ENCODE data around the gene ZDHHC22.
A peak's percentile ranks its signal among the peaks of the same experiment; 100 is the strongest.

ZDHHC22 gene

DNA sequence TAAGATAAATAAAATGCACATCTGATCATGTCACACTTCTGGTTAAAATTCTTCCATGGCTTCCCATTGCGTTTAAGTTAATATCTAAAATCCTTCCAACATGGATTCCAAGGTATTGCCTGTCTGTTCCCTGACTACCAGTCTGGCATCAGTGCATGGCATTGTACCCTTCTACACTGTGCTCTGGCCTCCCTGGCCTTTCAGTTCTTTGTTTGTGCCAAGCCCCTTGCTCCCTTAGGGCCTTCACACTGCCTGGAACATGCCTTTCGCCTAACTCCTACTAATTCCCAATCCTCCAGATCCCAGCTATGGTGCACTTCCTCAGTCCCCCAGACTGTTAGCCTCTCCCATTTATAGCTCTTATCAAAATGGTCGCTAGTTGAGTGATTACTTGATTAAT is 37.2 kb downstream of the ZDHHC22 start:
- no peak for DNase-seq (ENCODE audit: low read depth in 2 of 2)

DNA sequence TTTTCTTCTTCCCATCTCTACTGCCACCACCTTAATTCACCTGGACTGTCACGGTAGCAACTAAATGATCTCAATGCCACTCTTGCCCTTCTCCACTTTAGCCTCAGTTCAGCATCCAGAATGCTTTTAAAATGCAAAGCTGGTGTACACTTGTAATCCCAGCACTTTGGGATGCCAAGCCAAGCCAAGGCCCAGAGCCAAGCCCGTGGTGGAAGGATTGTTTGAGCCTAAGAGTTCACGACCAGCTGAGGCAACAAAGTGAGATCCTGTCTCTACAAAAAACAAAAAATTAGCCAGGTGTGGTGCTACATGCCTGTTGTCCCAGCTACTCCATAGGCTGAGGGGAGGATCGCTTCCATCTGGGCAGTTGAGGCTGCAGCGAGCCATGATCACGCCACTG is 37.6 kb downstream of the ZDHHC22 start:
- DNase-seq (ENCODE audit: low read depth in 2 of 2): no peak

DNA sequence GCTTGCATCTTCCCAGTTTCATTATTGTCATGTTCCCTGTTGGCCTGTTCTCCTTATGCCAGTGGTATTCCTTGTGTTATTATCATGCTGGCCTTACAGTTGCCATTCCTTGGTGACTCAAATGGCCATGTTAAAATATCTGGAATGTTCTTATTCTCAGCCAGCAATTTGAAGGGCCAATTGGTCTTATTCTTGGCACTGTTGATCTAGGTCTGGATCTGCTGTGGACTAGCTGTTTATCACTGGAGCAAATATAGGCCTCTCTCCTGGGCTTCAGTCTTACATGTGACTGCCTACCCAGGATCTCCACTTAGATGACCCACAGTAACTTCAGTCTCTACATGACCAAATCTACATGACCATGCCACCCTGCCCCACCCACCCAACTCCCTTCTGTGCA is 38.1 kb downstream of the ZDHHC22 start:
- no peak for DNase-seq (ENCODE audit: low read depth in 2 of 2)

DNA sequence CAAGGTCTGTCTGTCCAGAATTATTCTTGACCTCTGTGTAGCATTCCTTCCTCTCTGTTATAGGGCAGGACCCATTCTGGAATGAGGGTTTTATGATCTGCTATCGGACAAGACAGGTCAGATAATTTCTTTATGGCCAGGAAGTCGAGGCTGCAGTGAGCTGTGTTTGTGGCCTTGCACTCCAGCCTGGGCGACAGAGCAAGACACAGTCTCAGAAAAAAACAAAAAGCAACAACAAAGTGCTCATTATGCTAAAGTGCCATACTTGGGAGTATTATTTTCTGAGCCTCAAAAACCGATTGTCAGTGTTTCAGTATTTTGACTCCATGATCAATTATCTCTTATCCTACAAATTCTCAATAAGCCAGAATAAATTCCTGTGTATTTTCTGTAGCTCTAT is 39.4 kb downstream of the ZDHHC22 start:
- DNase-seq (ENCODE audit: low read depth in 2 of 2): no peak

DNA sequence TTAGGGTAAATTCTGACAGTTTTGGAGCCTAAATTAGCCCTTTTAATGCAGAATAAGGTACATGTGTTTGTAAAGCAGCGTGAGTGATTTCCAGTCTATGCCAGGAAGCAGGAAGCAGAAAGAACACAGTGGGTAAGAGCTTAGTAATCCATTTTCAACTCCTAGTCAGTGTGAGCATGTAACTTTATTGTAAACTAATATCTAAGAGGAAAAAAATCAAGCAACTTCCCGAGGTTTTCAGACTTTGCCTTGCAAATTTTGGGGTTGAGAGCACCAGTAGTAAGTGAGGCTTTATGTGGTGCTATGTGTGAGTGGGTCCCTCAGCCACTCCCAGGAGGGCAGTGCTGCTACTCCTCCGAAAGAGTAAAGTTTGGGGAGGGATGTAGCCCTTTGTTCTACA is 40.6 kb downstream of the ZDHHC22 start:
- no peak for DNase-seq (ENCODE audit: low read depth in 2 of 2)

DNA sequence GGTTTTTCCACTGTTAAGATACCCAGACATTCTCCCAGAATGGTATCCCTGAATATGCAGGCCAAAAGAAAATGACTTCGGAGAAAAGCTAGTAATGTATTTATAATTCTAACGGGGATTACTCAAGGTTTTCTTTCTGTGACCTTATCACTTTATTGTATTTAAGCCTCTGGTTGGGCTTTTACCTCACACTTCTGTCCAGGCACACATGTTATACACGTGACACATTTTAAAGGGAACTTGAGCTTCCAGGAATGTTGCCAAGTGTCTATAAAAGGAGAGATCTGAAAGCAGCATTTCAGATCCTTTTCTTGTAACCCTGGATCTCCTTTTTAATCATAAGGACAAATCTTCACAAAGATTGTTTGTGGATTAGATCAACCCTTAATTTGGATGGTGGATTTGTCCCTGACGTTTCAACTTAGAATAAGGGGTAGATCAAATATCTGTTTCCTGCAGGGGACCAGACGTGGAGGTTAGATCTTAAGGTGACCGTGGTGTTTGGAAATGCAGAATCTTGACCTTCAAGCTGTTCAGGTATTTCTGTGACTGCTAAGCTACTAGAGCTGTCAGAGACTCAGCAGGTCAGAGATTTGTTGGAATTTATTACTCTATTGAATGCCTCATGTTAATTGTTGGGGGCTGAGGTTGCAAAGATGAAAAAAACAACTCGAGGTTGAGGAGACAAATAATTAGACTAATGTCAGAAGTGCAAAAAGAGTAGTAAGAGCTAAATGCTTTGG is 42.0 kb downstream of the ZDHHC22 start:
- peak; percentile 25 to 41 for DNase-seq (ENCODE audit: low read depth in 2 of 2)

DNA sequence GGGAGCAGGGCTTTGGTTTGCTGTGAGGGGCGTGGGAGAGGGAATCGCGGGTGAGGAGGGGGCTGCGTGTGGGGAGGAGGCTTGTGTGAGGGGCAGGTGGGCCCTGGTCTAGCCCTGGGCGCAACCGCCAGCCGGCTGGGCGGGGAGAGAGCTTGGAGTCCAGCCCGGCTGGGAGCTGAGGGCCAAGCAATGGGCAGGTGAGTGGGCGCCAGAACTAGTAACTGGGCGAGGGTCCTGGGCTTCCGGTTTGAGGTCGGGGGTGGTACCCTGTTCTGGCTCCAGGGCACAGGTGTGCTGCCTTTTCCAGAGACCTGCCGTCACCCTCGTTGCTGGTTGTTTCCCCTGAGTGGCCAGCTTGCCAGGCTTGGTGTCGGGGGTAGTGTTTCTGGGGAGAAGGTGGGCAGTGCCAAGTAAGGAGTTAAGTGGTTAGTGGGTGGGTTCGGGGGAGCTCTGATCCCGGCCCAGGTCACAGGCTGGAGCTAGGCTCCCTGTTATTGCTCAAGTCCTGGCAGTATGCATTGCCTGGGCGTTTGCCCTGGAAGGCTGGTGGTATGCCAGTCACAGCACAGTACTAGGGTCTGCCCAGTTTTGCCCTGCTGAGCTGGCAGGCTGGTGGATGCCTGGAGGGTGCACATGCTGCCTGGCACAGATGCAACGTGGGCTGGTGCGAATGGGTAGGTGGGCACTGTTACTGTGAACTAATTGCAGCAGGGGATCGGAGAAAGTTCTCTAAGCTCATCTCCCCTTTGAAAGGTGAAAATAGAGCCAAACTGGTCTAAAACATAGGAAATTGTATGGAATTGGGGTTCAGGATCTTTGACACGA is 42.9 kb downstream of the ZDHHC22 start:
- no peak for DNase-seq (ENCODE audit: low read depth in 2 of 2)

DNA sequence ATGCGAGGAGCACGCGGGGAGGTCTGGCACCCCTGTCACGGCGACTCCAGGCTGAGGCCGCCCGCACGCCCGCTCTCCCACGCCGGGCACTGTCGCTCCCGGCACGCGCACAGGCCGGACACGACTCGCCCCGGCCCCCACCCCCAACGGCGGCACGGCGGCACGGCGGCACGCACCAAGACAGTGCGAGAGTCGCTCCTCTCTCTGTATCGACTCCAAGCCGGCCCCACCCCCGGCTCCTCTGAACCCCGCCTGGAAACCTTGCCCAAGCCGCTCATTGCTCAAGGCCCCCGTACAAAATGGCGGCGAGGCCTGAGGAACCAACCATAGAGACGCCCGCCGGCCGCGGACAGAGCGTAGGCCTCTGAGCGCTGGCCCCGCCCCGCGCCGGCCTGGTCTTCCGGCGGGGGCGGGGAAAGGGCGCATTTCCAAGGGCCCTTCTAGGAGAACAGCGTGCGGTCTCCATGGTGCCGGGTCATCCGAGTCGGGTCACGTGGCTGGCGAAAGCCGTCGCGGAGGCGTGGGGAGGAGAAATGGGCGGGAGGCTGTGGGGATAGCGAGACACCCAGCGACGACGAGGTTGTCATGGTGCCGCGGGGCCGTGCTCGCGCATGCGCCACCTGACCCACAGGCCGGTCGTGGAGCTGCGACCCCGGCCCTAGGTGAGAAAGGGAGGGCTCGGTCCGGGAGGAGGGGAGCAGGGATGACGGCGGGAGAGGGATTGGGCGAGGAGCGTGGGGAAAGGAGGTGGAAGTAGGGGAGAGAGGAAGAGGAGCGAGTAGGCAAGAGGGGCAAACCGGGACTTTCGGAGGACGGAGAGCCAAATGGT is 43.7 kb downstream of the ZDHHC22 start, which contains the start of gene CIPC:
TSS of gene CIPC (plus strand) at position 559 of the 829 bp plus-strand sequence. CDS start 7,451 bp downstream, outside the sequence.
- peak; percentile 97 to 98 for DNase-seq (ENCODE audit: low read depth in 2 of 2)

DNA sequence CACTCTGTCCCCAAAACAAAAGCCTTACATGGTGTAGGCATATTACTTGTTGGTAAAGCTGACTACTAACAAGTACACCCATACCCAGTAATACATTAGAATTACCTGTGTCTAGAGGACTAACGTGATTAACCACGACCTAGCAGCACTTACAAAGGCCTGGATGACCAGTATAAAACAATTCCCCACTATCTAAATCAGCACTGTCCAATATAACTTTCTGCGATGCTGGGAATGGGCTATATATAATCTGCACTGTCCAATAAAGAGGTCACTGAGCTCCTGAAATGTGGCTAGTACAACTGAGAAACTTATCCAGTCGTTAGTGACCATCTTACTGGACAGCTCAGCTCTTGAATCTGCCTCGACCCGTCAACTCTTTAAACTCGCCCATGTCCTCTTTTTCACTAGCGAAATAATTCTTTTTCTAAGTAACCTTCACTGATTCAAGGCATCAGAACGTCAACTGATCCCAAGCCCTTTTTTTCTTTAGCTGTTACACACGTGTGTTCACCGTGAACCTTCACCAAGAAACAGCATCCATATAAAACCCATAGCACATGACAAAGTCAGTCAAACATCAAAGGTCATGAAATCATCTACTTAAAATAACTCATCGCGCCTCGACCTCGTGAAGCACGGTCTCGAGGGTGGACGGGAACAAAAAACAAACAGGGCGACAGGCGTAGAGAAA is 44.4 kb downstream of the ZDHHC22 start:
- DNase-seq (ENCODE audit: low read depth in 2 of 2): no peak

DNA sequence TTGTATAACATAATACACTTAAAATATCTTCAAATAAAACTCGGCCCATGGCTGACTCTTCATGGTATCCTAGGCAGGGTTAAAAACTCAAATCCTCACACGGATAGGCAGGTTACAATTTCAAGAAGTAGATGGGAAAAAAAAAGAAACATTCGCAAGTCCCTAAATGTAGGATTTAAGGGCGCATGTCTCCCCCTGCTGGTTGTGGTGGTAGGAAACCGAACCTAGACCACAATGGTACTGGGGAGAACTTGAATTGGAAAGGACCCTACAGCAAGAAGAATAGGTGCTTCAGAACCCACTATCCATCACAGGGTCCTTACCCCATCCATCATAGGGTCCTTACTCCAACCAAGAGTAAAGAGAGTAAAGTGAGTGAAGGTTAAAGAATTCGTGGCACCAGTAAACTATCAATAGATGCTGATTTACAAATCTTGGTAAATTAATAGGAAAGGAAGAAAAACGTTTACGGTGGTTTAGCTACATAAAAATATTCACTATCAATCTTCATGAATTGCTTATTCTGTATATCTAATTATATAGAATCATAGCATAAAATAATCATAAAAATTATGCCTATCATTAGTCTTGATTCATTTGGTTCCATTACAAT is 46.8 kb downstream of the ZDHHC22 start:
- DNase-seq (ENCODE audit: low read depth in 2 of 2): peak; percentile 18 to 41

DNA sequence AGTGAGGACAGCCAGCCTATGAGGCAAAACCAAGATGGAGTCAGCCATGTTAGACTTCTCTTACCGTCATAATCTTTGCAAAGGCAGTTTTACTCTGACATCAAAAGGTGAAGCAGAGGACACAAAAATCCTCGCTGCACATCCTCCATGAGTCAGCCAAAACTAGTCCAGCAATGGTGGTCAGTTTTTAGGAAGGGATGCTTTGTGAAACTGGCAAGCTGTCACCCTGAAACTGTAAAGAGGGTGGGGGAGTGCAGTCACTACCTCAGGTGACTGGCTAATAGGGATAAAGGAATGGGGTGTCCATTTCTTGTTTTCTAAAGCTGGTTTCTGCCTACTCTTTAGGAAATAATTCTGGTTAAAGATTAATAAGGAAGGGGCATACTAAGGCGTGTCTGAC is 48.9 kb downstream of the ZDHHC22 start:
- no peak for DNase-seq (ENCODE audit: low read depth in 2 of 2)

DNA sequence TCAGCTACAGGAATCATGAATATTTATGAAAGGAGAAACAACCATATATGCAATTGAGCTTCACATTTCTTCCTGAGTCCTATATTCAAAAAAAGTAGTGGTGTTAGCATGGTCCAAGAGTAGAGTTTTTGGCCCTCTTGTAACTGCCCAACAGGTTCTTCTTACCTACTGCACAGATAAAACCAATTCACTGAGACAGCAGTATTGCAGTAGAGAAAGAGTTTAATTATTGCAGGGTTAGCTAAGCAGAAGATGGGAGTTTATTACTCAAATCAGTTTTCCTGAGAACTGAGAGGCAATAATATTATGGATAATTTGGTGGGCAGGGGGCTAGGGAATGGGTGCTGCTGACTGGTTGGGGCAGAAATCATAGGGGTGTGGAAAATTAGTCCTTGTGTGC is 50.1 kb downstream of the ZDHHC22 start:
- no peak for DNase-seq (ENCODE audit: low read depth in 2 of 2)

DNA sequence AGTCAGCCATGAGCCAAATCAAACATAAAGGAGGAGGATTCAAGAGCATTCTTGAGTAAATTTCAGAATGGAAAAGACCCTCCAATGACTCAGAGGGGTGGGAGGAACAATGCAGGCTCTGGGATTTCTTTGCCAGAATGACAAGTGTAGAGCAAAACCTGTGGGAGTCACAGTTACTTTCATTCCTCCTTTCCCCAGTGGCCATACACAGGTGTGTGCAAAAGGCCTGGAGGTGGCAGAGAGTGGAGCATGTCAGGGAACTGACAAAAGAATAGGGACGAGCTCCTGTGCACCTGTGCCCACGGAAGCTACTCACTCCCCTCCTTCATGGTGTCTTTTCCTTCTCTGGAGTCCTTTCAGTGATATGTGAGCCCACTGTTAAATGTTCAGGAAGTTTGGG is 52.9 kb downstream of the ZDHHC22 start:
- DNase-seq (ENCODE audit: low read depth in 2 of 2): no peak

DNA sequence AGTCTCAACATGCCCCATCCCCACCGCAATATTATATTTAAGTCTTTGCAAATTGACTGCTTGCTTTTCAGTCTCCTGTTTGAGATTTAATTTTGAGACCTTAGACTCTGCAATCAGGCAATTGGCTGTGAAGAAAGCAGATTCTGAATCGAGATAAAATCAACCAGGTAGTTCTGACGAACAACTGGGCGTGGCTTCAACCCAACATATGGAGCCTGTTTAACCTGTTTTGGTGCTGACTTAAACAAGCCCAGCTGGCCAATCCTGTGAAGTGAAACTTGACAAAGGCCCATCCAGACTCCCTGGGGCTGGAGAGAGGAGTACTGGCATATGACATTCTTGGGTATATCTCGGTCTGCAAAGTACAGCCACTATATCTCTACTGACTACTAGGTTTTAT is 53.4 kb downstream of the ZDHHC22 start:
- DNase-seq (ENCODE audit: low read depth in 2 of 2): no peak

DNA sequence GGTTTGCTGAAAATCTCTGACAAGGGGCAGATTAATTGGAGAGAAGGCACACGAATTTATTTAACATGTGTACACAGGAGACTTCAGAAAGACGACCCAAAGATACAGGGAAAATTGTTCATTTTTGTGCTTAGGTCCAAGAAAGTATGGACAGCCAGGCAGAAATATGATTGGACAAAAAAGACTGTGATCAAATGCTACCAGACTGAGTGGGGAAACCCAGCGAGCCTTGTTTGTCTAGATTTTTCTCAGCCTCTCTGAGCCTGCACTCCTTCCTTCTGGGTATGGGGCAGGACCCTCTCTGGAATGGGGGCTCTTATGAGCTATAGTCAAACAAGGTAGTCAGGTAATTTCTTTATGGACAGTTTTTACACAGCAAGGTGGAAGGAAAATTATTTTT is 54.0 kb downstream of the ZDHHC22 start:
- DNase-seq (ENCODE audit: low read depth in 2 of 2): no peak

DNA sequence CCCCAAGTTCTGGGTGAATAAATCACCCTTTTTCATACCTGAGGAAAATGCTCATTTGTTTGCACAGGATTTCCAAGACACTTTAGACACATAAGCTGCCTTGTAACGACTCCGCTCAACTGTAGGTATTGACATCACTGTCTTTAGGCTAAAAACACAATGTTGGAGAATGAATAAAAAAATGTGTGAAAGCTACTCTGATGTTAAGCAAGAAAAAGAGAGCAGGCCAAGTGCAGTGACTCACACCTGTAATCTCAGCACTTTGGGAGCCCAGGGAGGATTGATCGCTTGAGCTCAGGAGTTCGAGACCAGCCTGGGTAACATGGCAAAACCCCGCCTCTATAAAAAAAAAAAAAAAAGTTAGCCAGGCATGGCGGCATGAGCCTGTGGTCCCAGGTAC is 54.6 kb downstream of the ZDHHC22 start:
- DNase-seq (ENCODE audit: low read depth in 2 of 2): no peak

DNA sequence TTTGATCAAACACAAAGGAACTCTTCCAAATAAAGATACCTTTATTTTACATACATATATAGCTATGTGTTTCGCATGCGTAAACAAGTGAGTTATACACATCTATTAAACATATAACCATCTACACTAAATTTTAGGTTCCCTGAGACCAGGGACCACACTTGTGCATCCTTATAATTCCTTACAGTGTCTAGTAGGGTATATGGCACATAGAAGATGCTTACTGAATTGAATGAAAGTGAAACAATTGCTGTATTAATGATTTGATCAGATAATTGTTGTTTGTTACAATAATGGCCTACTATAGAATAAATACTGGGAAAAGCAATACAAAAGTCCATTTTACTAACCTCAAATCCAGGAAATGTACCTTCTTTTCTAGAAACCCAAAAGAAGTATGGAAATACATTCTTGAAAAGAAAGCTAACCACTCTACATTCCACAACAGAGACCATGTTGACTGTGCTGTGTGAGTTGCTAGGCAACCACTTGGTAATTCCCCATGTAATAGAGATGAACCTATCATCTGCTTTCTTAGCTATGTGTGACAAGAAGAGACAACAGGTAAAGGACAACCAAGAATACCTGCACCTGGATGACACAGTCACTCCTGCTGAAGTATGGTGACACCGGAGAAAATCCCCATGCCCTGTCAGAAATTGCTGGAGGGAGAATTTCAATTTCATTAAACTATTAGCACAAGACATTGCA is 55.4 kb downstream of the ZDHHC22 start:
- no peak for DNase-seq (ENCODE audit: low read depth in 2 of 2)

DNA sequence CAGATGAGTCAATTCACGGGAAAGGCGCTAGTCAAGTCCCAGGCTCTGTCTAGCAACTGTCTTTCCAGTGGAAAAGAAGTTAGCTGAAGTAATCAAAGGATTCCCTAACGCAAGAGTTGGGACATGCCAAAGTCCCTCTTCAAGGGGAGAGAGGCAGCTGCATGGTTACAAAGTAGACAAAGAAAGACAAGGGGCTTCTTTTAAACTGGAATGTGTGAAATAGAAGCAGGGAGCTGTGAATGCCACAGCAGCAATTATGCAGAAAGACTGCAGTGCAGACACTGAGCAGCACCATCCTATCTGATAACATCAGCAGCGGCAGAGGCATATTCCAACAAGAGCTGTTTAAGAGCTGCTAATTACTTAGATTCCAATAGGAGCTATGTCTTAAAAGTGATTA is 56.1 kb downstream of the ZDHHC22 start:
- DNase-seq (ENCODE audit: low read depth in 2 of 2): no peak

DNA sequence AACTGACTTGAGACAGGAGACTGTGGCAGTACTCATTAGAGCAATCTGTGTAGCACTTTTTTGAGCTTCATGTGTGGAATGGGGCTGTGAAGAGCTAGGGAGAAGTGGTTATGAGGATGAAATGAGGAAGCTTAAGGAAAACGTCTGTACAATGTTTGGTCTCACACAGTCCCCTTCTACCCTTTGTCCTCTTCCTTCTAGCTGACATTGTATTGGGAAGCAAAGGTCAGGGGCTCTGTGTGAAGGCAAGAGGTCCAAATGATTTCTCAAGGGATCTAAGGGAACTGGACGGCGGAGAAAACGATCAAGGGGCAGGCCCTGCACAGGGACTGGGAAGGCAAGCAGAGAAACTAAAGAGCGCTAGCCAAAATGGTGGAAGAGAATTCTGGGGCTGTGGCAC is 56.6 kb downstream of the ZDHHC22 start:
- no peak for DNase-seq (ENCODE audit: low read depth in 2 of 2)

DNA sequence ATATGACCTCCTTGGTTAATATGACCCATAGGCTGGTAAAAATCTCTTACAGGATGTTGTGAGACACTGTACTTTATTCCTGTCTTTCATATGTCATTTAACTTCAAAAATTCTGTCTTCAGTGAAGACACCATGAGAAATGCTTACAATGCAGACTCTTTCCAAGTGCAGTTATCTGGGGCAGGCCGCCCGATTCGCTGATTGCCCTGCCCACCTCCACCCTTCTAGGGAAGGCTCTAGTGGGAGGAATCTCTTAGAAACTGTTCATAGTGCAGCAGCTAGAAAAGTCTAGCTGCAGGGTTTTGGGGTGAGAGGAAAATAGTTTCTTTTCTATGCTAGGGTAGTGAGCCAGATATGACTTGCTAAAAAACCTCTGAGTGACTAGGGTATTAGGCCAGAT is 58.5 kb downstream of the ZDHHC22 start:
- DNase-seq (ENCODE audit: low read depth in 2 of 2): no peak

DNA sequence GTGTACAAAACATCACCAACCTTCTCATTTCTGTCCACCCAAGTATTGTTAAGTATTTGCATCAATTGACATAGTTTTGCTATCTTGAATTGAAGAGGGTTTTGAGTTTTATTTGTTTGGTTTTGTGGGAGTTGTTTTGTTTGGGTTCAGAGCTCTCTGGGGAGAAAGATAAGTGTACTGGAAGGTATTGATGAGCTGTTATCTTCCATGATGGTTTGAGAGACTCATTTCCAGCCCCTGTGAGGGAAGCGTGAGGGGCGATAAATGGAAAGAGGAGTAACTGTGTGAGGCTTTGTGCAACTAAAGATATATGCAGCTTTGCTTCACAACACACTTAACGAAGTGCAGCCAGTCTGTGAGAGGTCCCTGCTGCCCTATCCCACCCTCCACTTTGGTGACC is 59.2 kb downstream of the ZDHHC22 start:
- no peak for DNase-seq (ENCODE audit: low read depth in 2 of 2)
